HL-60 (cell line): ENCODE measurements around the gene ZNF473.

ENCODE experiments used
- POLR2AphosphoS5 ChIP-seq: IDR thresholded peaks from 2 replicates; pipeline ENCODE4 v1.6.1; 2012; ENCODE audit warnings: low read depth
- SPI1 ChIP-seq: IDR thresholded peaks from 2 replicates; pipeline ENCODE4 v1.6.1; 2012; ENCODE audit warnings: low read depth, mild to moderate bottlenecking, borderline replicate concordance
- TF ChIP-seq, protein P1 (sequence below): IDR thresholded peaks from one replicate; pipeline ENCODE4 v1.5.1; 2011; ENCODE audit warnings: low read length, control low read depth, inconsistent platforms; ENCODE audit not compliant: insufficient read depth

DNA sequence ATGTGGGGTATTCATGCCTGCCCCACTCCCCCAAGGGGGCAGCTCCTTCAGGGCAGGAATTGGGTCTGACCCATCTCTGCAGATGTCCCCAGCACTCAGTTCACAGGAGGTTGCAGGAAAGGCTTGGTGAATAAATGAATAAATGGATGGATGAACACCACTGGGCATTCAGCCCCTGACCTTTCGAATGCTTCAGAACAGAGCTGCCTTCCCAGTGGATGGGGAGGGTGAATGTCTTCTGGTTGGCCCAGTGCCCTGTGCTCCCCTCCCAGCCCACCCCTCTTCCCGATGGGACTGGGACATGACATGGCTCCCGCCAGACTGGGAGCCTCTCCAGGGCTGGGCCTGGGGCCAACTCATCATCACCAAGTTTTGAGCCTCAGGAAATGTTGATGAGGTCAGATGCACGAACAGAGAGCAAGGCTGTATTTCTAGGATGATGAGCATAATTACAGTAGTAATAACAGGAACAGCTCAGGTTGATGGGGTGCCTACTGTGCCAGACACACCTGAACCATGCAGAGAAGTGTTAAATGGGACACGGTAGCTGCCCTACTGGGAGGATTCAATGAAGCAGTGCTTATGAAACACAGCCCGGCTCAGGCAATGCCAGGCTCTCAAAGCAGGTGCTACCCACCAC, 26.3 kb upstream of the ZNF473 start:
- TF ChIP-seq, protein P1, sequence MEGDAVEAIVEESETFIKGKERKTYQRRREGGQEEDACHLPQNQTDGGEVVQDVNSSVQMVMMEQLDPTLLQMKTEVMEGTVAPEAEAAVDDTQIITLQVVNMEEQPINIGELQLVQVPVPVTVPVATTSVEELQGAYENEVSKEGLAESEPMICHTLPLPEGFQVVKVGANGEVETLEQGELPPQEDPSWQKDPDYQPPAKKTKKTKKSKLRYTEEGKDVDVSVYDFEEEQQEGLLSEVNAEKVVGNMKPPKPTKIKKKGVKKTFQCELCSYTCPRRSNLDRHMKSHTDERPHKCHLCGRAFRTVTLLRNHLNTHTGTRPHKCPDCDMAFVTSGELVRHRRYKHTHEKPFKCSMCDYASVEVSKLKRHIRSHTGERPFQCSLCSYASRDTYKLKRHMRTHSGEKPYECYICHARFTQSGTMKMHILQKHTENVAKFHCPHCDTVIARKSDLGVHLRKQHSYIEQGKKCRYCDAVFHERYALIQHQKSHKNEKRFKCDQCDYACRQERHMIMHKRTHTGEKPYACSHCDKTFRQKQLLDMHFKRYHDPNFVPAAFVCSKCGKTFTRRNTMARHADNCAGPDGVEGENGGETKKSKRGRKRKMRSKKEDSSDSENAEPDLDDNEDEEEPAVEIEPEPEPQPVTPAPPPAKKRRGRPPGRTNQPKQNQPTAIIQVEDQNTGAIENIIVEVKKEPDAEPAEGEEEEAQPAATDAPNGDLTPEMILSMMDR, result no peak
- no peak for TF ChIP-seq SPI1
- no peak for TF ChIP-seq POLR2AphosphoS5
